OCI-LY1 (cell line): ENCODE data around the gene SLC4A5.

Experiments
- CTCF ChIP-seq: fragments of 200-600 bp; sonication (generic), shearing (Covaris generic); IDR thresholded peaks from 2 replicates; pipeline ENCODE4 v1.5.1; 2017; ENCODE audit warnings: mild to moderate bottlenecking, antibody characterized with exemption, low read length, moderate library complexity, mixed read lengths
- EZH2 ChIP-seq: fragments of 200-600 bp; sonication (generic), shearing (Covaris generic); IDR thresholded peaks from 2 replicates; pipeline ENCODE4 v1.8.0; 2017; ENCODE audit warnings: borderline replicate concordance, mixed run types, mild to moderate bottlenecking, antibody characterized with exemption, low read length, moderate library complexity, mixed read lengths

GRCh38 chr2:74328074-74328473 lies 15.1 kb downstream of the SLC4A5 start:
- TF ChIP-seq CTCF: no peak
- TF ChIP-seq EZH2: no peak
